Kasumi-1 (cell line): ENCODE measurements around the gene PCED1B.

Experiments
- DNase-seq, 2 experiments: peaks; one replicate each; lab custom pipeline; 2025; lab: John Stamatoyannopoulos, UW

The PCED1B gene

GRCh38 chr12:47231456-47231855 is 152.0 kb downstream of the PCED1B start:
- DNase-seq, result no peak

GRCh38 chr12:47234576-47235141 is 155.2 kb downstream of the PCED1B start:
- no peak for DNase-seq

- no peak for DNase-seq
Observed at GRCh38 chr12:47235258-47236040, 156.0 kb downstream of the PCED1B start.

- DNase-seq, result no peak
Observed at GRCh38 chr12:47236109-47236714, 156.8 kb downstream of the PCED1B start.

GRCh38 chr12:47237751-47238211 is 158.4 kb downstream of the PCED1B start:
- no peak for DNase-seq

GRCh38 chr12:47238669-47239114 is 159.3 kb downstream of the PCED1B start:
- DNase-seq, result no peak

DNA sequence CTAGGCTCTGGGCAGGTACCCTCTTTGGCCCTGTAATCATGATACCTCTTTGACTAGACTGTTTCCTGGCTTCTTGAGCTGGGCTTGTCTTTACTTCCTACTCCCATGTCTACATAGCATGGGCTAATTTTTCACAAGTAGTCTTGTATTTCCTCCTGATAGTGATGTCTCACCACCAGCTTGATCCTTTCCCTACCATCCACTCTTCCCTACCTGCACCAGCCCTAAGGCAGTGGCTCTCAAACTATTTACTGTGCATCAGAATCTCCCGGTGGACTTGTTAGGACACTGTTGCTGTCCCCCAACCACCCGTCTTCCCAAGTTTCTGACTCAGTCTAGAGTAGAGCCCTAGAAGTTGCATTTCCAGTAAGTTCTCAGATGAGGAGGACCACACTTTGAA is 163.0 kb downstream of the PCED1B start:
- DNase-seq, result no peak

DNA sequence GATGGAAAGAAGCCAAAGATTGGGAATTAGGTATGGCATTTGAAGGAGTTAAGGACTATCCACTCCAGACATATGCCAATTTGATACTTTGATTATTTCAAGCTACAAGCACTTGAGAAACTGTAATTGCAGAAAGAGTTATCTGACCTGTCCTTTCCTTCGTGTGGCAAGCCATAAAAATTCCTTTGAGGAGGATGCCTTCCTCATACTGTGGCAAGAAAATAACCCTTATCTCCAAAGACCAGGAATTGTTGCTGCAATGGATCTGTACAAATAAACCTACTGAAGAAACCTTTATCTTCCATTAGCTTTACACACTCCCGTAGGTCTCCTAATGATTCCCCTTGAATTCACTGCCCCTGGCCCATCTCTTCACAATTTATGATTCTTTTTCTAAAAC is 165.4 kb downstream of the PCED1B start:
- DNase-seq, result no peak

DNA sequence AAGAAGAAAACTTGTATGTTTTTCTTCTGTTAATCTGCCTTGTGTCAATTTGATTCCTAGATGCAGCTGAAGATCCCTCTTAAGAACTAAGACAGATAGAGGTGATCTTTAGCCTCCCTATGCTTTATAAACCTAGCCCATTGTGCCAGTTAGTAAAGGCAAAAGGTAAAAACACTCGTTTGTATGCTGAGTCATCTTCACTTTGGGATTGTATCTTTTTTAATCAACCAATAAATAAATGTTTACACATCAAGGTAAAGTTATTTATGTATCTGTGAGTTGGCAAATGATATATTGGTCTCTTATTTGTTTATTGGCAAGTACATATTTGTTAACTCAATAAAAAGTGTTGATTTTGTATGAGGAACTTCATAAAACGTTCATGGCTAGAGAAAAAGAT is 166.2 kb downstream of the PCED1B start:
- no peak for DNase-seq

- DNase-seq, result no peak
Observed at GRCh38 chr12:47247418-47247817, 168.0 kb downstream of the PCED1B start.

GRCh38 chr12:47249082-47249481 is 169.7 kb downstream of the PCED1B start:
- no peak for DNase-seq

GRCh38 chr12:47249719-47250357 is 170.4 kb downstream of the PCED1B start:
- DNase-seq, result no peak

GRCh38 chr12:47251919-47252318 is 172.5 kb downstream of the PCED1B start:
- no peak for DNase-seq

GRCh38 chr12:47264951-47265350 is 185.5 kb downstream of the PCED1B start:
- no peak for DNase-seq

DNA sequence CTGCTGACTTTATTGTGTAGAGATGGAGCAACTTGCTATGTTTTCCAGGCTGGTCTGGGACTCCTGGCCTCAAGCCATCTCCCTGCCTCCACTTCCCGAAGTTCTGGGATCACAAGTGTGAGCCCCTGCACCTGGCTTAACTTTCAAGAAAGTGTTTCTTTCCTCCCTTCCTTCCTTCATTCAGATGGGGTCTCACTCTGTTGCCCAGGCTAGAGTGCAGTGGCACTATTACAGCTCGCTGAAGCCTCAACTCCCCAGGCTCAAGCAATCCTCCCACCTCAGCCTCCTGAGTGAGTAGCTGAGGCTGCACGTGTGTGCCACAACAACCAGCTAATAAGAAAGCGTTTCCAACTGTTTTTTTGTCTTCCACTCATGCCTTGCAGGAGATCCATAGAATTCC is 186.0 kb downstream of the PCED1B start:
- no peak for DNase-seq

DNA sequence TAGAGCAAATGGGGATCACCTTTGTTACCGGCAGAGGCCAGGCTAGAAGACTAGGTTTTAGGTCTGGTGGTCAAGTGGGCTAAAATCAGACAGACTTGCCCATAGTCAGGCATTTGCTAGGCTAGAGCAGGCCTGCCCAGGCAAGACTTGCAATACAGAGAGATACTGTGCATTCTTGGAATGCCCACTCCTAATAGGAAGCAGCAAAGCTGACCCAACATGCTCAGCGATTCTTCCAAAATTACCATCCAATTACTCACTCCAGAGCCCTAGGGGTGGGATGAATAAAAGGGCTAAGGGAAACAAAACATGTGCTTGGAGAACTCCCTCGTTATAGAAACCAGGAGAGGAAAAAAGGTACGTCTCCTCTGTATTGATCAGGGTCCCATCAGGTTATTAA is 188.2 kb downstream of the PCED1B start:
- no peak for DNase-seq

DNA sequence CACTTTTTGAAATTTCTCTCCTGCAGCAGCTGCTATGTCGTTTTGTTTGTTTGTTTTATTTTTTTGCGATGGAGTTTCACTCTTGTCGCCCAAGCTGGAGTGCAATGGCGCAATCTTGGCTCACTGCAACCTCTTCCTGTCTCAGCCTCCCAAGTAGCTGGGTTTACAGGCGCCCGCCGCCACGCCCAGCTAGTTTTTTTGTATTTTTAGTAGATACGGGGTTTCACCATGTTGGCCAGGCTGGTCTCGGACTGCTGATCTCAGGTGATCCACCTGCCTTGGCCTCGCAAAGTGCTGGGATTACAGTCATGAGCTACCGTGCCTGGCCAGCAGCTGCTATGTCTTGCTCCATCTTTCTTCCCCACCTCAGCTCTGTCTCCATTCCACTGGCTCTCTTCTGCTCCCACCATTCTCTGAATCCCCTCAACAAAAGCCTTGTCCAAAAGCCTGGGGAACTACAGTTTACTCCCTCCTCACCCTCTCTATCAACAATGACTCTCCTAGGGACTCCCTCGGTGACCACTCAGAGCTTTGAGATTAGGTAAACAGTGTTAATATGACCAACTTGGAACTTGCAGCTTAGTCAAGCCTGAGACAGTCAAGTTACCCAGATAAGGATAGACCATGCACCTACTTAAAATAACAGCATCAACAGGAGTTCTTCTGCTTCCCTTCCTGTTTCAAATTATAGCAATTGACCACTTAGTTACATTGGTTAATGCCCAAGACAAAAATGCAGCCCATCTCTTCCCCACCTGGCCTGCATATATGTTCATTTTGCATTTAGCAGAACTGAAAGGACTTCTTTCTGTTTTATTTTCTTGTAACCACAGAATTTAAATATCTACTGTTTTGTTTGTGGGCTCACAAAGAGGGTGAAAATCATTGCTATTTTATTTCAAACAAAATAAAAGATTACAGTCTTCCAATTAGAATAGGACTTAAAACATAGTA is 189.4 kb downstream of the PCED1B start:
- DNase-seq, result no peak

DNA sequence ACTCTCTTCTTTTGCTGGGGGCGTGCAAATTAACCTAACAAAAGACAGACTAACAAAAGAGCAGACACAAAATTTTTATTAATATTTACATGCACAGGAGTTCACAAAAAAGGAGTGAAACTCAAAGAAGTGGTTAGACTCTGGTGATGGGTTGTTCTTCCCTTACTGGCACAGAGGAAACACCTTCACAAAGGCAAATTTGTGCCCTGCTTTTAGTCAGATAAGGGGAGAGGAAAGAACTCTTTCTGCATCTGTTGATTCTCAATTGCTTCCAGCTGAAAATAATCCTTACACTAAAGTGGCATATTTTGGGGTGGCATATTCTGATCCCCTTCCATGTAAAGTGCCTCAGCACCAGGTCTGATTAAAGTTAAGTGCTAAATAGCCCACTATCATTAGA is 190.5 kb downstream of the PCED1B start:
- no peak for DNase-seq

GRCh38 chr12:47270782-47271664 is 191.6 kb downstream of the PCED1B start:
- DNase-seq, result no peak

DNA sequence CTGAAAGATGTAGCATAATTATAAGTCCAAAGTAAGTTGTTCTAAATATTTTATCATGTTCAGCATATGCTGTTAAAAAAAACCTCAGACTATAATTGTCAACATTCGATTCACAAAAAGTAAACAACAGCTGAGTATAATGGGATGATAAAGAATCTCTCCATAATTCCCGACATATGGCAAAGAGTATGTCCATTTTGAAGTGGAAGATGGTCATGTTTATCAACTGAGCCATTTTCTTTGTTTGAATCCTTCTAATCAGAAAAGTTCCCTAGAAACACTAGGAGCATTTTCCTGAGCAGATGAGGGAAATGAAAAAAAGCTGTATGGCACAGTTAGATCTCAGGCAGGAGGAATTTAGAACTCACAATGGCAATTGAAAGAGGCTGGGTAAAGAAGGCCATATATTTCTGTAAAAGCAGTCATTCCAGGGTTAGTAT is 192.4 kb downstream of the PCED1B start:
- no peak for DNase-seq
